Esophagus squamous epithelium (tissue), 4 donors: ENCODE results near the gene CDH15.
"Not testable (repeated sequence)": the region's sequence is repeated elsewhere in the genome, so short reads cannot be mapped to it uniquely, and the experiment has no call there.

ENCODE experiments used
- CTCF ChIP-seq, 6 experiments: fragments of 450-650 bp in 4 of 6; fragments of 200-600 bp in 2 of 6; sonication (generic) in 2 of 6; IDR thresholded peaks; one replicate each; pipeline ENCODE4 v1.5.1; 2016 to 2019; ENCODE audit warnings: antibody characterized with exemption in 6 of 6, mild to moderate bottlenecking in 4 of 6, moderate library complexity in 4 of 6
- POLR2A ChIP-seq, 4 donors: fragments of 450-650 bp; IDR thresholded peaks; one replicate each; pipeline ENCODE4 v1.6.1; 2017; ENCODE audit warnings: antibody characterized with exemption in 4 of 4, mild to moderate bottlenecking in 4 of 4, moderate library complexity in 3 of 4

DNA sequence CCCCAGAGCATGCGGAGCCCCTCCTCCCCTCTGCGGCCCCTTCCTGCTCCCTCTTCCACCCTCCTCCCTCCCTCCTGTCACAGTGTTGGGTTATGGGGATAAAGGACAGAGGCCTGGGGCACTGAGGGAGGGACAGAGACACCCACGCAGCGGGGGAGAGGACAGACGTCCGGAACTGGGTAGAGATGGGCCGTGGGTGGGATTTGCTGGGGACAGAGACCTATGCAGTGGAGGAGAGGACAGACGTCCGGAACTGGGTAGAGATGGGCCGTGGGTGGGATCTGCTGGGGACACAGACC, 5.9 kb upstream of the CDH15 start:
- TF ChIP-seq CTCF, POLR2A (IDR thresholded peaks at IDR 0.05): not testable (repeated sequence)
